G401 (cell line): ENCODE results near the gene ZCWPW2. TPM values are rescaled to one million over a fixed set of nuclear protein-coding genes. Genes with fewer than 3 reads are reported as not detected.

ENCODE experiments used
- DNase-seq: peaks from one replicate; pipeline ENCODE4 v3.0.0-alpha.2; 2015; ENCODE audit warnings: low spot score
- in situ Hi-C: cut with HindIII; loops from 2 replicates; pipeline ENCODE4 v1.10.0; 2016; ENCODE audit warnings: low sequenced_read_pairs, mixed read lengths
- total RNA-seq: library from RNA; depleted of rRNA; stranded (reverse); fragments of >200 nt; shearing (Covaris generic); gene quantifications from 2 replicates; pipeline ENCODE4 v1.2.3, GENCODE V29; 2014

ZCWPW2 gene
- total RNA-seq, 1 experiment from 2014 or later, result 3.8 TPM

DNA sequence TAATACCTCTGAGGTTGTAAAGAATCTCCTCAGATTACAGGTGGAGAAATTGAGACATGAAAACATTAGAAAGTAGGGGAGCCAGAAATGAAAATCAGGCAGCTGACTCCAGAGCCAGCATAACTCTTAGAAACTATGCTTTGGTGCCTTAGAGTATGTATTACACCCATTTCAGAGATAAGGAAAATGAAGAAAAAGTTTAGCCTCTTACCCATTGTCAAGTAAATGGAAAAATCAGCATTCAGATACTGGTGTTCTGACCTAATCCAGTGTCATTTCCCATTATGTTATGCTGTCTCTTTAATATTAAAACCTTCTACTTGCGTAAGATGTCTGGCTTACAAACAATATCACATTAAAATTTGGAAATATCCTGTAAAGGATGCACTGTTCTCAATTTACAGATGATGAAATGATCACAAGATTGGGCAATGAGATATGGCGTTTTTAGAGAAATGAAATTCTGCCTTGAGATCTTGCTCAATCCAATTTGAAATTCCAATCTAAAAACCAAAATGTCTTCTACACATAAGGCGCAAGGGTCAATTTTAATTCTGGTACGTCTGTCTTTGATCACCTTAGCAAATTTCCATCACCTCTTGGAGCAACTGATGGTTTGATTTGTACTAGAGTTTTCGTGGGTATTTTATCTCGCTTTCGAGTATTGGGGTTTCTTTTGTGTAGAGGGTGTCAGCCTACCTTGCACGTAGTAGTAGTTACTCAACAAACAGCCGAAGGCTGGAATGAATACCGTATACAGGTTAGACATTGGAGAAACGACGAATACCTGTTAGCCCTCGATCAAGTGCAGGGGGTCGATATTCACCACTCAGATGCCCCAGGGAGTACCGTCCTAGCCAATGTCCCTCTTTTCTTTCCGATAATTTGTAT lies 902 bp upstream of the ZCWPW2 start:
- peak; percentile 61 for DNase-seq
- in situ Hi-C loops, result no loop called here

DNA sequence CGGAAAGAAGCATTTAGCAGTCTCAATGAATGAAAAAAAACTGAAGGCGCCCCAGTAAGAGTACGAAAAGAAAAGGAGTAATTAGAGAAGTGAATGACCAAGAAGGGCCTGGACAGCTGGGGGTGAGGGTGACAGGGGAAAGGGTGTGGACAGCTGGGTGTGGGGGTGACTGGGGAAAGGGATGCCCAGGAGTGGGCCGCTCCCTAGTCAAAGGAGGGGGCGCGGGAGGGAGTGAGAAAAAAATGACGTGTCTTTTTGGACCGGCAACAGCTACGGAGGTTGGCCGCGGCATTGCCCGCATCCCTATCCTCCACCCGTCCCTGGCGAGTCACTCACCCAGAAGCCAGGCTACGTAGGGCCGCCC lies 274 bp upstream of the ZCWPW2 start:
- DNase-seq, result no peak
- in situ Hi-C loops, result no loop called here

DNA sequence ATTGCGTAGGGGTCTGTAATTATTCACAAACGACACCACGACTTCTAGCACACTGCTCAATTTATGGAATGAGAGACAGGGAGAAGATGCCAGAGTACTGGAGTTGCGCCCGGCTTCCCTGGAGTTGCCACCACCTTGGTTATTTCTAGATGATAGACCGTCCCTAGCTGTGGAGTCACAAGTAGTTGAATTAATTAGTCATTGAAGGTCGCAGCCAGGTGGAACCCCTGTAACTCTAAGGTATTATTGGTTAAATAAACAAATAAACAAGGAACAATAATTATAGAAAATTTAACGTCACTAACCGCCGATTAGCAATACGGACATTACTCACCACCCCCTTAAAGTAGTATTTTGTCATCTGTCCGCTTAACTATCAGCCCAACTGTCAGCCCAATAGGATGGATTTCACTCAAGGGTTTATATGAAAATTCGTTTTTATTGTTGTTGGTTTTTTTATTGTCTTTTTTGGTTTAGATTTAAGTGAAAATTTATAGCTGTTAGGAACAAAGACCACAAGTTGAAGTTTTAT lies 1.0 kb downstream of the ZCWPW2 start:
- DNase-seq, result no peak

DNA sequence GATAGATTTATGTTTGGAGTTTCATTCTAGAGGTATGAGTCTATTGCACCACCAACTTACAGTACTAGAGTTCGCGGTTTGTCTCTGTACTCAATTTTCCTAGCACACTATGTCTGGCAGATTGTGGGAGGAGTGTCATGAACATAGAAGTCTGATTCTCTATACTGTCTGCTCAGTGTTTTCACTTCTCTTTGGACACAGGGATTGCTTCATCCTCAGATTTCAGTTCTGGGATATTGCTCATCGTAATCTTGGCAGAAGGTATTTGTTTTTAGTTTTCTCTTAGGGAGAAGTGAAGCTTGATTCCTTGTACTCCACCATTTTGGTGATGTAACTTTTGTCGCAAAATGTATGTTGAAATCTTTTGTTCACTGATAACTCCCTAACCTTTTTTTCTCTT lies 27.9 kb downstream of the ZCWPW2 start:
- in situ Hi-C loops, result no loop called here
- DNase-seq, result no peak

More for the DNA sequence above, 1.0 kb downstream of the ZCWPW2 start:
- in situ Hi-C loops, result no loop called here

DNA sequence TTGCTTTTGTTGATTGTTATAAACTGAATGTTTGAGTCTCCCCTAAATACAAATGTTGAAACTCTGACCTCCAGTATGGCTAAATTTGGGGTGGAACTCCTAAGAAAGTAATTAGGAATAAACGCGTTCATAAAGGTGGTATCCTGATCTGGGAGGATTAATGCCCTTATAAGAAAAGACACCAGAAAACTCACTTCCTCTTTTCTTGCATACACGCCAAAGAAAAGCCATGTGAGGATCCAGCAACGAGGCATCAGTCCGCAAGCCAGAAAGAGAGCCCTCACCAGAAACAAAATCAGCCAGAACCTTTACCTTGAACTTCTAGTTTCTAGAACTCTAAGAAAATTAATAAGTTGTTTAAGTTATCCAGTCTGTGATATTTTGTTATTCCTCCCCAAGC lies 37.5 kb downstream of the ZCWPW2 start:
- no peak for DNase-seq
- in situ Hi-C loops, result no loop called here

DNA sequence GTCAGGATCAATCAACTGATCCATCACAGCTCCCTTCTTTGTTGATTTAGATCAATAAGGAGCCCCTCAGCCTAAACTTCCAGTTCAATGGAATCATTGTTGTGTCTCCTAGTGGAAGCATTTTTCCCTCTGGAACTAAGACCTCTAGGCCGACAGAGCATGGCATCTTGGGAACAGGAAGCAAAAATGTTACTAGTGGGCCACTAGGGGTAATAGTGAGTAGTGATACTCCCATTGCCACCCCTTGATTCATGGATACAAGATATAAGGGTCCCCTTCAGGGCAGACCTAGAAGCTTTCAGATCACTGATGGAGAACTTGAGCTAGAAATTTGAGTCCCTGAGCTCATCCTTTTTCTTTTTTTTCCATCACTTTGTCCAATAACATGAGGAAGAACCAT lies 40.5 kb downstream of the ZCWPW2 start:
- in situ Hi-C loops, result no loop called here
- no peak for DNase-seq

DNA sequence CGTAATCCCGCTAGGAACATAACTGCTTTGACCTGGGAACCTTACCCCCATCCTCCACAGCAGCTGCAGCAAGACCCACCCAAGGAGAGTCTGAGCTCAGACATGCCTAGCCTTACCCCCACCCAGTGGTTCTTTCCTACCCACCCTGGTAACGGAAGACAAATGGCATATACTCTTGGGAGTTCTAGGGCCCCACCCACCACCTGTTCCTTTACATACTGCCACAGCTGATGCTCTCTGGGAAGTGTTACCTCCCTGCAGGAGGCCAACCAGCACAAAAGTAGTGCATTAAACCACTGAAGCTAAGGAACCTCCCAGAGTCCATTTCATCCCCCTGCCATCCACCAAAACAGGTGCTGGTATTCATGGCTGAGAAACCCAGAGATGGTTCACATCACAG lies 50.7 kb downstream of the ZCWPW2 start:
- in situ Hi-C loops, result no loop called here
- no peak for DNase-seq

DNA sequence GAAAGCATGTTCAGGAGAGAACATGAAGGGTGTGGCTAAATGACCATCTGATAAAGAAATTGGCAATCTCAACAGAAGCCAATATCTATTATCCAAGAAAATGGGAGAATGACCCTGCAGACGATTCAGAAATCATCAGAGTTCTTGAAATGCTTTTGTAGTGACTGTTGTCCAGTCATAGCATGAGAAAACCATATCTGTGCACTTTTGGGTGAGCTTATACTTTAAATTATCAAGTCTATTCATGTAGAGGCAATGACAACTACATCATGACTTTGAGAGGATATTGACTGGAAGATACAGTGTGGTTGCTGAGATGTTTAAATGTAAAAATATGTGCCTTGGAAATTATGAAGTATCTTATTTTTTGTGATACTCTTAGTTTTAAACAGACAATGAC lies 57.7 kb downstream of the ZCWPW2 start:
- in situ Hi-C loops, result no loop called here
- DNase-seq, result no peak

DNA sequence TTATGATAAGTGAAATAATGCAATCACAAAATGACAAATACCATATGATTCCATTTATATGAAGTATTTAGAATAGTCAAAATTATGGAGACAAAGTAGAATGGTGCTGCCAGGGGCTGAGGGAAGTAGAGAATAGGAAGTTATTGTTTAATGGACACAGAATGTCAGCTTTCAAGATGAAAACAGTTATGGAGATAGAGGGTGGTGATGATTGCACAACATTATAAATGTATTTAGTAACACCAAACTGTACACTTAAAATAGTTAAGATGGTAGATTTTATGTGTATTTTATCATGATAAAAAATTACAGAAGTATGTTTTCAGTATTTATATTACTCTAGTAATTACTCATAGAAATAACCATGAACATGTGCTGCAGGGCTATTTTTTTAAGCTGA lies 100.9 kb downstream of the ZCWPW2 start:
- no peak for DNase-seq
- in situ Hi-C loops, result no loop called here

DNA sequence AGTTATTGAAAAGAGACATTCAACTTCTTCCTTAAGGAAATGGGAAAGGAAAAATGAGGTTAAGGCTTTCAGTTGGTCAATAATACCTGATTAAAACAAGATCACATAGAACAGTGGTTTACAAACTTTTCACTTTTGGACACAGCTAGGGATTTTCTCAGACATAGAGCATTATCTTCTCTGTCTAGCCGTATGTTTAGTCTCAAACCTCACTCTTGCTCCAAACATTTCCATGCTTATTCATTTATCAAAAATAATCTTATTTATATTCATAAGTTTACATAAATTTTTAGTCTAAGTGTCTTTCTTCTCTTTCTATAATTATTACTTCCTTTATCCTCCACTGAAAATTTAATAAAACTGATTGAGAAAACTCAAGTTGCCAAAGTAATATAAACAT lies 114.3 kb downstream of the ZCWPW2 start:
- in situ Hi-C loops, result no loop called here
- DNase-seq, result no peak

DNA sequence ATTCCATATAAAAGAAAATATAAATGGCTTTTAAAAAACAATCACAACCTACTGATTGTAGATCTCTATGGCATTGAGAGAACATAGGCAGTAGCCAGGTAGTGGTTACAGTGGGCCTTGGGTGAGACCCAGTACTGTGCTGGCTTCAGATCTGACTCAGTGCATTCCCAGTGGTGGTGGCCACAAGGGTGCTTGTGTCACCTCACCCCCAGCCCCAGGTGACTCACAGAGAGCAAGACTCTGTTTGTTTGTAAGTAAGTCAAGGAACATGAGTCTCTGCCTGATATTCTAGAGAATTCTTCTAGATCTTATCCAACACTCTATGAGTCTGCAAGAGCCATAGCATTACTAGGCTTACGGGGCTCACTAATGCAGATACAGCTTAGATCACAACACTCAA lies 118.9 kb downstream of the ZCWPW2 start:
- no peak for DNase-seq
- in situ Hi-C loops, result no loop called here

DNA sequence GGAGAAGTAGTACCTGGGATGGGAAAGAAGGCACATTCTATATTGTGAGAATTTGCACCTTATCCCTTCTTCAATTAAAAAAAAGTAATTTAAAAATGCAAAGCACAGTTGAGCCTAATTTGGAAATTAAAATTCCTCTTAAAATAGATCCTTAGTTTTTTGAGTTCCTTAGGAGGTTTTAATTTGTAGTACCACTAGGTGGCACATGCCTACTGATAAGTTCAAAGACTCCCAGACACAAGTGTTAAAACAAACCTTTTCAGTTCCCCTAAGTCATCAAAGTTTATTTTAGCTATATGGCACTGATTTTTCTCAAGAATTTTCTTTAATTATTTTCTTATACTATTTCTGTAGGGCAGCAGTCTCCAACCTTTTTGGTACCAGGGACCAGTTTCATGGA lies 127.7 kb downstream of the ZCWPW2 start:
- DNase-seq, result peak; percentile 35
- in situ Hi-C loops, result no loop called here

DNA sequence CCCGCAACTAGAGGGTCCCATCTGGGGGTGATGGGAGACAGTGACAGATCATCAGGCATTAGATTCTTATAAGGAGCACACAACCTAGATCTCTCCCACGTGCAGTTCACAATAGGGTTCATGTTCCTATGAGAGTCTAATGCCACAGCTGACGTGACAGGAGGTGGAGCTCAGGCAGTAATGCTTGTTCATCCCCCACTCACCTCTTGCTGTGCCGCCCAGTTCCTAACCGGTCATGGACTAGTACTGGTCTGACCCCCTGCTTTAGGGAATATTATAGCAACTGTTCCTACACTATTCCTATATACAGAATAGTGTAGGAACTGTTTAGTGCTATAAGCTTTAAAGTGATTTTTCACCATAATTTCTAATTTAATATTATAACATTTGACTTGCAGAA lies 128.2 kb downstream of the ZCWPW2 start:
- no peak for DNase-seq
- in situ Hi-C loops, result no loop called here

DNA sequence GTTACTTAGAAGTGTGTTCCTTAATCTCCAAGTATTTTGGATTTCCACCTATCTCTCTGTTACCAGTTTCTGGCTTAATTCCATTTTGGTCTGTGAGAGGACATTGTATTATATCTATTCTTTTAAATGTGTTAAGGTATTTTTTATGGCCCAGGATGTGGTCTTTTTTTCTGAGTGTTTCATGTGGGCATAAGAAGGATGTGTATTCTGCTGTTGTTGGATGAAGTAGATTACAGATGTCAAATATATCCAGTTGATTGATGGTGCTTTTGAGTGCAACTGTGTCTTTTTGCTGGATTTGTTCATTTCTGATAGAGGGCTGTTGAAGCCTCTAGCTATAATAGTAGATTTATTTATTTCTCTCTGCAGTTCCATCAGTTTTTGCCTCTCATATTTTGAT lies 136.6 kb downstream of the ZCWPW2 start:
- no peak for DNase-seq
- in situ Hi-C loops, result no loop called here

DNA sequence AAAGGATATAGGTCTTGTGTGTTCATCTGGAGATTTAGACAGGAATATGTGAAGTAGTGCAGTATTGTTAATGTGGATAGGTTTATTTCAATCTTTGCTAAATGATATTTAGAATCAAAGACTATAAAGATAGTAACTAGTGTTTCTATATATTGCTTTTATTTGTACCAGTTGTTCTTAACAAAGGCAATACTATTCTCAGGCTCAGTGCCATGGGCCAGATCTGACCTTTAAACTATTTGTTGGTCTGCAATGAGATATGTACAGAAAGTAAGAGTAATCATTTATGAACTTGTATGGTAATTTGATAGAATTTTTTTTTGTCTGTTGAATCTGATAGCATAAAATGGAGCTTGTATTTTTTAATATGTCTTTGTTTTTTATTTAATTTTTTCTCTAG lies 146.8 kb downstream of the ZCWPW2 start:
- in situ Hi-C loops, result no loop called here
- DNase-seq, result no peak

DNA sequence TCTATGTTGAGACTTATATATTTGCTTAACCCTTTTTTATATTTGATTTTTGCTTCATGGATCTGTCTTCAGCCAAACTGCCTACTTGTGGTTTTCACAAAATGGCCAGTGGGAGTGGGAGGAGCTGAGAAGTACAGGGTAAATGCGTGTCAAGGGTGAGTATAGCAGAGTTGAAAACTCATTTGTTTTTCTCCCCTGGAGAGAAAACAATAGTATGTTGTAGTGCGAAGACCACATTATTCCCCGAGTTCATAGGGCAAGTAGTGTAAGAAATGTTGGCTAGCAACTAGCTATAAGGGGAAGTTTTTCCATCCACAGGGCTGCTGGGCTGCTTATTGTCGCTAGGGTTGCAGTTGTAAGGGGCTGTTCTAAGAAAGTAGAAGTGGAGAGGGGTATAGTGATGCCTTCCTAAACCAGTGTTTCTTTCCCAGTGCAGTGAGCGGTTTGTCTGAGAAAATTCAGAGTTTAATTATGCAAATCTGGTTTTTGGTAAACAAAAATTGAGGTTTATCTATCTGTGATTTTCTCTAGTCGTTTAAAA lies 153.9 kb downstream of the ZCWPW2 start:
- DNase-seq, result no peak
- in situ Hi-C loops, result no loop called here

DNA sequence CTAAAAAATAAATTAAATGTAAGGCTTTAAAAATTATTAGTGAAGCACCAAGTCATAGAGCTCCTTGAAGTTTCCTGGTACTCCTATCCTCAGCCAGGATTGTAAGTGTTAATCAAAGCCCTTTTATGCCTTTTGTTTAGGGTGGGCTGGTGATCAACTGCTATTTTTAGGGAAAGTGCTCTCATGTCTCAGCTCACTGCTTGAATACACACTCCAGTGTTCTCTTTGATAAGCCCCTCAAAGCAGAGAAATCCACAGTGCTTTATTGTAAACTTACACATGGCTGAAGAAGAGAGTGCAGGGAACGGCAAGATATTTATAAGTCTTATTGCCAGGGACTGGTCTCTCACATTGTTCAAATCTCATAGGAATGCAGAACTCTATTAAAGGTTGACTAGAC lies 156.5 kb downstream of the ZCWPW2 start:
- DNase-seq, result no peak
- in situ Hi-C loops, result no loop called here

DNA sequence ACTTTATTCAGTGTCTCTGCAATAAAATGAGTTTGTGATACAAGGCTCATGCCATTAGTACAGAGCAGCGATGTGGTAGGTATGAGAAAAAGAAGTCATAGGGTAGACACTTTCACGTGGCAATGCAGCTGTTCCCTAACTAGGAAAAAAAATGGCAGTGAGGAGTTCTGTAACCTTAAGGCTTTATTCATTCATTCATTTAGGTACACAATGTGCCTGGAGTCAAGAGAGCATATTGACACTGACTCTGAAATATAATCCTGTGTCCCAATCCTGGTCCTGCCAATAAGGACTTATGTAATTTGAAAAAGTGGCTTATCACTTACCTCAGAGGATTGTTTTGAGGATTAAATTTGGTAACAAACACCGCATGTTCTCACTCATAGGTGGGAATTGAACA lies 173.1 kb downstream of the ZCWPW2 start:
- in situ Hi-C loops, result no loop called here

DNA sequence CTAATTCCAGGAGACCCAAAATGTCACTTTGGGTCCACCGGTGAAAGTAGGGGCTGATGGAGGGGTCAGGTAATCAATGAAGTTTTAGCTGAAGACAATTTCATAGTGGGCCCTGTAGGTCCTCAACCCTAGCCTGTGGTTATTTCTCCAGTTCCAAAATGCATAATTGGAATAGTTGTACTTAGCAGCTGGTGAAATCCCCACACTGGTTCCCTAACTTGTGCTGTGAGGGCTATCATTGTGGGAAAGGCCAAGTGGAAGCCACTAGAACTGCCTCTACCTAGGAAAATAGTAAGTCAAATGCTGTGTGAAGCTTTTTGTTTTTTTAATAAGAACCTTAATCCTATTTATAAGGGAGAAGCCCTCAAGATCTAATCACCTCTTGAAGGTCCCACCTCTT lies 193.8 kb downstream of the ZCWPW2 start:
- no peak for DNase-seq
- in situ Hi-C loops, result no loop called here

More for the DNA sequence above, 173.1 kb downstream of the ZCWPW2 start:
- no peak for DNase-seq

DNA sequence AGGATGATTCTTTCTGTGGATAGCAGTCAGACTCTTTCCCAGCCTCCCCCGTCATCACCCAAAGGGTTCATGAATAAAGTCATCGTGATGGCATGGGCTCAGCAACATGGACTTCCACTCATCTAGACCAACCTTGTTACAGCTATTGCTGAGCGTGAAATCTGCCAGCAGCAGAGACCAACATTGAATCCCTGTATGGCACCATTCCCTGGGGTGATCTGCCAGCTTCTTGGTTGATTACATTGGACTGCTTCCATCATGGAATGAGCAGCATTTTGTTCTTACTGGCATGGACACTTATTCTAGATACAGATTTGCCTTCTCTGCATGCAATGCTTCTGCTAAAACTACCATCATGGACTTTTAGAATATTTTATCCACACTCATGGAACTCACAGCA lies 195.7 kb downstream of the ZCWPW2 start:
- in situ Hi-C loops, result no loop called here
- DNase-seq, result peak; percentile 36

DNA sequence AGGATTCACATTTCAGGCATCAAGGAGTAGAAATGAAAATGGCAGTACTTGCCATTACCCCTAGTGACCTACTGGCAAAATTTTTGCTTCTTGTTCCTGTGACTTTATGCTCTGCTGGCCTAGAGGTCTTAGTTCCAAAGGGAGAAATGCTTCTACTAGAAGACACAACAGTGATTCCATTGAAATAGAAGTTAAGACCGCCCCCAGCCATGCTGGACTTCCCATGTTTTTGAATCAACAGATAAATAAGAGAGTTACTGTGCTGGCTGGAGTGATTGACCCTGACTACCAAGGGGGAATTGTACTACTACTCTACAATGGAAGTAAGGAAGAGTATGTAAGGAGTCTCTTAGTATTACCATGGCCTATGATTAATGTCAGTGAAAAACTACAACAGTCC lies 196.3 kb downstream of the ZCWPW2 start:
- no peak for DNase-seq

More for the DNA sequence above, 196.3 kb downstream of the ZCWPW2 start:
- in situ Hi-C loops, result no loop called here
